ENCODE measurements around the gene RETREG2. TPM values are rescaled to one million over a fixed set of nuclear protein-coding genes. Genes with fewer than 3 reads are reported as not detected.

The RETREG2 gene
- total RNA-seq, 2 experiments from 2014 or later: 44.0 to 44.1 TPM

GRCh38 chr2:219213026-219213415, 34.9 kb downstream of the RETREG2 start:
- H3K4me3 Mint-ChIP-seq: no peak overlapping the region
- CTCF ChIA-PET: interaction anchor here (1.0 to 3.1 kb wide), 3 partner anchors 42 to 82 kb away, joined by 4 to 16 read pairs (median 8); partner anchors contain the start of gene SLC23A3
- no peak for DNase-seq
- intact Hi-C loops (cut with micrococcal nuclease): no loop called here
- peaks cover 19% of the 10 kb centered on the region for H3K36me3 Mint-ChIP-seq (ENCODE audit: low read depth)
- peaks cover 39% of the 10 kb centered on the region for H3K4me1 Mint-ChIP-seq (ENCODE audit: low read depth)
- H3K27me3 Mint-ChIP-seq (ENCODE audit: low read depth): no peaks in the 10 kb centered on the region
- H3K27ac Mint-ChIP-seq: no peak overlapping the region
- no peaks in the 10 kb centered on the region for H3K9me3 Mint-ChIP-seq

GRCh38 chr2:219213486-219214071, 35.5 kb downstream of the RETREG2 start:
- no peak overlapping the region for H3K4me3 Mint-ChIP-seq
- H3K4me1 Mint-ChIP-seq (ENCODE audit: low read depth): peaks cover 36% of the 10 kb centered on the region
- H3K9me3 Mint-ChIP-seq: no peaks in the 10 kb centered on the region
- peaks cover 14% of the 10 kb centered on the region for H3K36me3 Mint-ChIP-seq (ENCODE audit: low read depth)
- CTCF ChIA-PET: interaction anchor here (1.0 to 3.1 kb wide), 3 partner anchors 43 to 81 kb away, joined by 4 to 16 read pairs (median 8); partner anchors contain the start of gene SLC23A3
- H3K27me3 Mint-ChIP-seq (ENCODE audit: low read depth): no peaks in the 10 kb centered on the region
- intact Hi-C loops (cut with micrococcal nuclease): no loop called here
- DNase-seq: no peak
- no peak overlapping the region for H3K27ac Mint-ChIP-seq

- DNase-seq: no peak
- Mint-ChIP-seq H3K27ac (no peak overlapping the region), H3K9me3 (no peaks in the 10 kb centered on the region), H3K36me3 (ENCODE audit: low read depth) (peaks cover 12% of the 10 kb centered on the region), H3K27me3 (ENCODE audit: low read depth) (no peaks in the 10 kb centered on the region), H3K4me1 (ENCODE audit: low read depth) (peaks cover 33% of the 10 kb centered on the region), H3K4me3 (no peak overlapping the region)
- CTCF ChIA-PET: interaction anchor here (1.6 kb wide), 1 partner anchor 81 kb away, joined by 8 read pairs; no protein-coding TSS in a partner anchor
- intact Hi-C loops (cut with micrococcal nuclease): no loop called here
Measured at GRCh38 chr2:219214141-219214540, 36.1 kb downstream of the RETREG2 start.

- Mint-ChIP-seq H3K4me3 (no peak overlapping the region), H3K27me3 (ENCODE audit: low read depth) (no peaks in the 10 kb centered on the region), H3K4me1 (ENCODE audit: low read depth) (peaks cover 33% of the 10 kb centered on the region), H3K36me3 (ENCODE audit: low read depth) (peaks cover 16% of the 10 kb centered on the region), H3K9me3 (no peaks in the 10 kb centered on the region), H3K27ac (no peak overlapping the region)
- CTCF ChIA-PET: interaction anchor here (1.0 kb wide), 1 partner anchor 43 kb away, joined by 3 read pairs; no protein-coding TSS in a partner anchor
- intact Hi-C loops (cut with micrococcal nuclease): no loop called here
- DNase-seq: no peak
Measured at GRCh38 chr2:219214786-219215185, 36.7 kb downstream of the RETREG2 start.

- Mint-ChIP-seq H3K27ac (peak overlapping the region; percentile 30), H3K4me3 (no peak overlapping the region), H3K4me1 (ENCODE audit: low read depth) (peaks cover 28% of the 10 kb centered on the region), H3K9me3 (no peaks in the 10 kb centered on the region), H3K27me3 (ENCODE audit: low read depth) (no peaks in the 10 kb centered on the region), H3K36me3 (ENCODE audit: low read depth) (peaks cover 16% of the 10 kb centered on the region)
- CTCF ChIA-PET: interaction anchor here (0.5 to 1.7 kb wide), 6 partner anchors 45 to 79 kb away, joined by 3 to 5 read pairs (median 4); no protein-coding TSS in a partner anchor
- intact Hi-C loops (cut with micrococcal nuclease): no loop called here
- no peak for DNase-seq
Measured at GRCh38 chr2:219215871-219216534, 37.9 kb downstream of the RETREG2 start.

GRCh38 chr2:219216535-219216915, 38.5 kb downstream of the RETREG2 start:
- intact Hi-C loops (cut with micrococcal nuclease): no loop called here
- no peak overlapping the region for H3K27ac Mint-ChIP-seq
- DNase-seq: no peak
- no peaks in the 10 kb centered on the region for H3K9me3 Mint-ChIP-seq
- no peaks in the 10 kb centered on the region for H3K27me3 Mint-ChIP-seq (ENCODE audit: low read depth)
- H3K4me3 Mint-ChIP-seq: no peak overlapping the region
- H3K36me3 Mint-ChIP-seq (ENCODE audit: low read depth): peaks cover 18% of the 10 kb centered on the region
- CTCF ChIA-PET: interaction anchor here (0.6 to 1.7 kb wide), 7 partner anchors 12 to 990 kb away, joined by 3 to 5 read pairs (median 3); no protein-coding TSS in a partner anchor
- H3K4me1 Mint-ChIP-seq (ENCODE audit: low read depth): peaks cover 25% of the 10 kb centered on the region

- intact Hi-C loops (cut with micrococcal nuclease): loop anchor here (1.0 to 2.0 kb wide), 3 partner anchors 11 to 169 kb away; partner anchors contain the start of genes ANKZF1, ATG9A and DNPEP
- Mint-ChIP-seq H3K9me3 (no peaks in the 10 kb centered on the region), H3K27ac (peak overlapping the region; percentile 56), H3K27me3 (ENCODE audit: low read depth) (no peaks in the 10 kb centered on the region), H3K4me3 (peak overlapping the region; percentile 78), H3K4me1 (ENCODE audit: low read depth) (peaks cover 25% of the 10 kb centered on the region), H3K36me3 (ENCODE audit: low read depth) (peaks cover 19% of the 10 kb centered on the region)
- CTCF ChIA-PET: interaction anchor here (0.9 to 1.4 kb wide), 5 partner anchors 29 to 75 kb away, joined by 3 to 5 read pairs (median 4); no protein-coding TSS in a partner anchor
- peak; percentile 22 for DNase-seq
Measured at GRCh38 chr2:219218217-219218731, 40.2 kb downstream of the RETREG2 start.

- no peaks in the 10 kb centered on the region for H3K27me3 Mint-ChIP-seq (ENCODE audit: low read depth)
- DNase-seq: peak; percentile 89
- H3K36me3 Mint-ChIP-seq (ENCODE audit: low read depth): peaks cover 24% of the 10 kb centered on the region
- peak within 1 kb of the TSS; percentile 56 for H3K27ac Mint-ChIP-seq
- CTCF ChIA-PET: interaction anchor here (0.9 to 1.4 kb wide), 4 partner anchors 10 to 74 kb away, joined by 3 to 4 read pairs (median 4); partner anchors contain the start of gene ATG9A
- peaks cover 25% of the 10 kb centered on the region for H3K4me1 Mint-ChIP-seq (ENCODE audit: low read depth)
- H3K9me3 Mint-ChIP-seq: no peaks in the 10 kb centered on the region
- intact Hi-C loops (cut with micrococcal nuclease): loop anchor here (1.0 to 2.0 kb wide), 8 partner anchors 10 to 168 kb away; partner anchors contain the start of genes ANKZF1, ATG9A, DNAJB2 and DNPEP
- peak within 1 kb of the TSS; percentile 78 for H3K4me3 Mint-ChIP-seq
Measured at GRCh38 chr2:219218732-219219701, 40.9 kb downstream of the RETREG2 start, which contains the start of gene ABCB6. ABCB6 (minus strand) TSS chr2:219218958; CDS start chr2:219218673, 285 bp downstream.

- no peaks in the 10 kb centered on the region for H3K27me3 Mint-ChIP-seq (ENCODE audit: low read depth)
- peaks cover 25% of the 10 kb centered on the region for H3K4me1 Mint-ChIP-seq (ENCODE audit: low read depth)
- H3K36me3 Mint-ChIP-seq (ENCODE audit: low read depth): peaks cover 27% of the 10 kb centered on the region
- H3K27ac Mint-ChIP-seq: no peak overlapping the region
- DNase-seq: no peak
- CTCF ChIA-PET: no interaction called here
- intact Hi-C loops (cut with micrococcal nuclease): loop anchor here (1.0 to 10.0 kb wide), 7 partner anchors 13 to 505 kb away; partner anchors contain the start of genes DNAJB2, DNPEP, GLB1L and STK16
- H3K9me3 Mint-ChIP-seq: no peaks in the 10 kb centered on the region
- no peak overlapping the region for H3K4me3 Mint-ChIP-seq
Measured at GRCh38 chr2:219219784-219220532, 41.9 kb downstream of the RETREG2 start.

GRCh38 chr2:219220652-219221402, 42.8 kb downstream of the RETREG2 start:
- Mint-ChIP-seq H3K4me3 (no peak overlapping the region), H3K36me3 (ENCODE audit: low read depth) (peaks cover 31% of the 10 kb centered on the region), H3K27me3 (ENCODE audit: low read depth) (no peaks in the 10 kb centered on the region), H3K27ac (no peak overlapping the region), H3K4me1 (ENCODE audit: low read depth) (peaks cover 25% of the 10 kb centered on the region), H3K9me3 (no peaks in the 10 kb centered on the region)
- intact Hi-C loops (cut with micrococcal nuclease): loop anchor here (10.0 kb wide), 1 partner anchor 506 kb away; the partner anchor contains the start of gene TTLL4
- CTCF ChIA-PET: no interaction called here
- DNase-seq: no peak

All from activated naive CD4-positive, alpha-beta T cell treated with anti-CD3 and anti-CD28 coated beads for 36 hours (primary cell).